Stomach smooth muscle (tissue), 2 donors: Measurements from ENCODE around the gene FMN1.
"Not testable (repeated sequence)": the region's sequence is repeated elsewhere in the genome, so short reads cannot be mapped to it uniquely, and the experiment has no call there.

ENCODE experiments used
- H3K27ac ChIP-seq: one replicate; pipeline ENCODE4 v1.7.0; 2013; ENCODE audit warnings: mild to moderate bottlenecking, low read length, inconsistent platforms
- H3K27me3 ChIP-seq, 2 donors: one replicate each; pipeline ENCODE4 v1.7.0; 2013; ENCODE audit warnings: low read length in 2 of 2; ENCODE audit not compliant: insufficient read depth in 2 of 2, control insufficient read depth in 1 of 2
- H3K36me3 ChIP-seq, 2 donors: one replicate each; pipeline ENCODE4 v1.7.0; 2013; ENCODE audit warnings: low read length in 2 of 2; ENCODE audit not compliant: control insufficient read depth in 2 of 2, insufficient read depth in 2 of 2
- H3K4me1 ChIP-seq: one replicate; pipeline ENCODE4 v1.7.0; 2013; ENCODE audit warnings: low read length; ENCODE audit not compliant: control insufficient read depth, insufficient read depth
- H3K4me3 ChIP-seq, 2 donors: one replicate each; pipeline ENCODE4 v1.7.0; 2013; ENCODE audit warnings: low read length in 2 of 2
- H3K9ac ChIP-seq, 2 donors: one replicate each; pipeline ENCODE4 v1.7.0; 2013; ENCODE audit warnings: low read length in 2 of 2, mild to moderate bottlenecking in 1 of 2
- H3K9me3 ChIP-seq, 2 donors: one replicate each; pipeline ENCODE4 v1.7.0; 2013; ENCODE audit warnings: low read length in 2 of 2; ENCODE audit not compliant: control insufficient read depth in 2 of 2
- donor health status: healthy.
- donor health status: Pancreatic carcinoma.

The FMN1 gene

DNA sequence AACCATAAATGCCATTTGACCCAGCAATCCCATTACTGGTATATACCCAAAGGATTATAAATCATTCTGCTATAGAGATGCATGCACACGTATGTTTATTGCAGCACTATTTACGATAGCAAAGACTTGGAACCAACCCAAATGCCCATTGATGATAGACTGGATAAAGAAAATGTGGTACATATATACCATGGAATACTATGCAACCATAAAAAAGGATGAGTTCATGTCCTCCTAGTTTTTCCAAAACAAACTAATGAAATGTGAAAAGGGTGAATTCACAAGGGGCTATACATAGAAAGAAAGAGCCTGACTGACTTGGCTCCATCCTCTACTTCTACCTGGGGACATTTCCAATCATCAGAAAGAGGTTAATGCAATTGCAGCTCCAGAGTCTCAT is 347.8 kb downstream of the FMN1 start:
- H3K4me3 ChIP-seq, H3K27me3 ChIP-seq, H3K36me3 ChIP-seq, H3K9me3 ChIP-seq, H3K4me1 ChIP-seq, H3K27ac ChIP-seq, H3K9ac ChIP-seq: not testable (repeated sequence)

- no peak overlapping the region for H3K4me3 ChIP-seq
- no peak overlapping the region for H3K27ac ChIP-seq
- no peaks in the 10 kb centered on the region for H3K9me3 ChIP-seq
- no peaks in the 10 kb centered on the region for H3K36me3 ChIP-seq
- no peaks in the 10 kb centered on the region for H3K27me3 ChIP-seq
- H3K4me1 ChIP-seq, result peaks cover 8% of the 10 kb centered on the region
- H3K9ac ChIP-seq, result no peak overlapping the region
Measured at GRCh38 chr15:32844118-32844711, 350.3 kb downstream of the FMN1 start.

GRCh38 chr15:32843219-32843815 is 351.2 kb downstream of the FMN1 start:
- peaks cover 12% of the 10 kb centered on the region for H3K4me1 ChIP-seq
- H3K27ac ChIP-seq, result no peak overlapping the region
- no peaks in the 10 kb centered on the region for H3K27me3 ChIP-seq
- no peaks in the 10 kb centered on the region for H3K9me3 ChIP-seq
- H3K9ac ChIP-seq, result no peak overlapping the region
- H3K4me3 ChIP-seq, result no peak overlapping the region
- no peaks in the 10 kb centered on the region for H3K36me3 ChIP-seq

DNA sequence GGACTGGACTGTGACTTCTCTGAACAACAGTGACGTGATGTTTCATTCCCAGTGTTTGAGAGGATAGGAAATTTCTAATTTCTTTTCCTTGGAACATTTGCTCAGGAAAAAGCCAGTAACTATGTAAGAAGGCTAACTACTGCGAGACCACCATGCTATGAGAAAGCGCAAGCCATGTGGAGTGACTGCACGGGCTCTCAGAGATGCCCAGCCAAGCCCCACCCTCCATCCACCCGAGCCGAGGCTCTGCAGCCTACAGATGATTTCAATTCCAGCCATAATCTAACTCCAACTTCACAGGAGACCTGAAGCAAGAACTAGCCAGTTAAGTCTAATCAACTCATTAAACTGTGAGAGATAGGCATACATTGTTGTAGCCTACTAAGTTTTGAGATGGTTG is 352.4 kb downstream of the FMN1 start:
- H3K36me3 ChIP-seq, result no peaks in the 10 kb centered on the region
- peaks cover 12% of the 10 kb centered on the region for H3K4me1 ChIP-seq
- H3K27me3 ChIP-seq, result no peaks in the 10 kb centered on the region
- no peak overlapping the region for H3K9ac ChIP-seq
- no peaks in the 10 kb centered on the region for H3K9me3 ChIP-seq
- H3K4me3 ChIP-seq, result no peak overlapping the region
- no peak overlapping the region for H3K27ac ChIP-seq

GRCh38 chr15:32840507-32841245 is 353.8 kb downstream of the FMN1 start:
- Histone ChIP-seq H3K4me1 (peaks cover 12% of the 10 kb centered on the region), H3K36me3 (no peaks in the 10 kb centered on the region), H3K4me3 (no peak overlapping the region), H3K9me3 (no peaks in the 10 kb centered on the region), H3K9ac (no peak overlapping the region), H3K27ac (peak overlapping the region; percentile 31), H3K27me3 (no peaks in the 10 kb centered on the region)

- no peaks in the 10 kb centered on the region for H3K27me3 ChIP-seq
- peaks cover 15% of the 10 kb centered on the region for H3K4me1 ChIP-seq
- H3K27ac ChIP-seq, result no peak overlapping the region
- no peak overlapping the region for H3K9ac ChIP-seq
- no peaks in the 10 kb centered on the region for H3K9me3 ChIP-seq
- no peak overlapping the region for H3K4me3 ChIP-seq
- no peaks in the 10 kb centered on the region for H3K36me3 ChIP-seq
Measured at GRCh38 chr15:32838820-32839219, 355.7 kb downstream of the FMN1 start.

DNA sequence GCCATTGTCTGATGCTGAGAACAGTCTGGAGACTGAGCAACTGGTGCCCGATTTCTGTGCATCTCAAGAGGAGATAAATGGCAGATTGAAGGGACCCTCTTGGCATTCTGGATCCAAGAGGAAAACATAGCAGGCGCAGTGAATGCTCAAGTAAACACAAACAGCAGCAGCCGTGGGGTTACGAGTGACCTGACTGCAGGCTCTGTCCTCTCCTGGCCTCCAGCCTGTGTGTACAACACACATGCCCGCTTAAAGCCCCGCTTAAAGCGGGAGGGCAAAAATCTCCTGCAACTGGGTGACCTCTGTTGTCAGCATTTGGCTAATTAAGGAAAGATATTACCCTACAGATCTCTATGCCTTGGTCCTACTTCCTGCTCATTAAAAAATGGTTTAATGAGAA is 356.2 kb downstream of the FMN1 start:
- no peaks in the 10 kb centered on the region for H3K36me3 ChIP-seq
- no peak overlapping the region for H3K9ac ChIP-seq
- H3K4me1 ChIP-seq, result peaks cover 15% of the 10 kb centered on the region
- H3K27ac ChIP-seq, result no peak overlapping the region
- H3K27me3 ChIP-seq, result no peaks in the 10 kb centered on the region
- H3K4me3 ChIP-seq, result no peak overlapping the region
- no peaks in the 10 kb centered on the region for H3K9me3 ChIP-seq

- Histone ChIP-seq H3K36me3 (no peaks in the 10 kb centered on the region), H3K27ac (no peak overlapping the region), H3K4me3 (no peak overlapping the region), H3K4me1 (peaks cover 15% of the 10 kb centered on the region), H3K9ac (no peak overlapping the region), H3K9me3 (no peaks in the 10 kb centered on the region), H3K27me3 (no peaks in the 10 kb centered on the region)
Measured at GRCh38 chr15:32837935-32838334, 356.6 kb downstream of the FMN1 start.

GRCh38 chr15:32834156-32834555 is 360.4 kb downstream of the FMN1 start:
- no peak overlapping the region for H3K9ac ChIP-seq
- no peaks in the 10 kb centered on the region for H3K27me3 ChIP-seq
- H3K4me3 ChIP-seq, result no peak overlapping the region
- no peaks in the 10 kb centered on the region for H3K36me3 ChIP-seq
- peaks cover 8% of the 10 kb centered on the region for H3K4me1 ChIP-seq
- H3K27ac ChIP-seq, result no peak overlapping the region
- H3K9me3 ChIP-seq, result no peaks in the 10 kb centered on the region

DNA sequence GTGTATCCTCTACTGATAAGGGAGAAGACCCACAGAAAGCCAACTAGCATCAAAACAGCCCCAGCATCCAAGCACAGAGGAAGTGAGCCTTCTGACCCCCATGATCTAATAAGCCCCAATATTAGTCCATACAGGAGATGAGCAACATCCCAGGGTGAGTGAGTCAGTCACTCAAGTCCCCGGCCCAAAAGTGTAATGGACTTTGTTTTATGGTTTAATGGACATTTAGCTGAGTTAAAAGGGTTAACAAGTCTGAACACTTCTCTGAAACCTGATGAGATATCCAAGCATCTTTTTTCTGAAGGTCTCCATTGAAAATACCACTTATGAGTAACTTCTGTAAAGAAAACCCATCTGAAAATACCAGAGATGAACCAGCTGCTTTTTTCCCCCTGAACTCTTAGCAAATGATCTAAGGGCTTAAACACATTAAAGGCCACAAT is 361.1 kb downstream of the FMN1 start:
- H3K9ac ChIP-seq, result no peak overlapping the region
- H3K27ac ChIP-seq, result no peak overlapping the region
- peaks cover 3% of the 10 kb centered on the region for H3K4me1 ChIP-seq
- H3K4me3 ChIP-seq, result no peak overlapping the region
- no peaks in the 10 kb centered on the region for H3K9me3 ChIP-seq
- no peaks in the 10 kb centered on the region for H3K27me3 ChIP-seq
- no peaks in the 10 kb centered on the region for H3K36me3 ChIP-seq

GRCh38 chr15:32831485-32831884 is 363.0 kb downstream of the FMN1 start:
- Histone ChIP-seq H3K4me1 (peaks cover 3% of the 10 kb centered on the region), H3K9me3 (no peaks in the 10 kb centered on the region), H3K36me3 (no peaks in the 10 kb centered on the region), H3K27ac (no peak overlapping the region), H3K4me3 (no peak overlapping the region), H3K9ac (no peak overlapping the region), H3K27me3 (no peaks in the 10 kb centered on the region)
